Calu3 (cell line): ENCODE results near the gene RABGEF1. TPM values are rescaled to one million over a fixed set of nuclear protein-coding genes. Genes with fewer than 3 reads are reported as not detected.
A peak's percentile ranks its signal among the peaks of the same experiment; 100 is the strongest.

Source experiments
- BruUV-seq: library from RNA; stranded (reverse); fragments of 400-500 nt; replicated peaks from 2 replicates; lab custom pipeline; 2021; lab: Mats Ljungman, UMichigan
- CTCF ChIA-PET: fragments of 300-600 bp; sonication (Branson Sonifier 250); formaldehyde crosslinking; loops from one replicate; lab custom pipeline; 2022; ENCODE audit warnings: antibody characterized with exemption; lab: Charles Lee
- DNase-seq: peaks from one replicate; pipeline ENCODE4 v3.0.0; 2022
- H3K27ac Mint-ChIP-seq: one replicate; pipeline ENCODE4 v1.8.0; 2022; ENCODE audit warnings: mixed read lengths; ENCODE audit not compliant: unreplicated experiment
- H3K27me3 Mint-ChIP-seq: one replicate; pipeline ENCODE4 v1.8.0; 2022; ENCODE audit warnings: mixed read lengths; ENCODE audit not compliant: unreplicated experiment
- H3K36me3 Mint-ChIP-seq: one replicate; pipeline ENCODE4 v1.8.0; 2022; ENCODE audit warnings: mild to moderate bottlenecking, moderate library complexity, mixed read lengths; ENCODE audit not compliant: insufficient read depth, unreplicated experiment
- H3K4me1 Mint-ChIP-seq: one replicate; pipeline ENCODE4 v1.8.0; 2022; ENCODE audit warnings: mild to moderate bottlenecking, low read depth, mixed read lengths; ENCODE audit not compliant: unreplicated experiment
- H3K4me3 Mint-ChIP-seq: one replicate; pipeline ENCODE4 v1.8.0; 2022; ENCODE audit warnings: mild to moderate bottlenecking, low read depth, moderate library complexity, mixed read lengths; ENCODE audit not compliant: unreplicated experiment
- H3K9me3 Mint-ChIP-seq: one replicate; pipeline ENCODE4 v1.8.0; 2022; ENCODE audit warnings: low read depth, mixed read lengths; ENCODE audit not compliant: unreplicated experiment
- CTCF ChIP-seq: fragments of 200-600 bp; IDR thresholded peaks from one replicate; pipeline ENCODE4 v1.8.0; 2022; ENCODE audit warnings: antibody characterized with exemption; ENCODE audit not compliant: unreplicated experiment
- intact Hi-C: fragments of 100-400 bp; cut with micrococcal nuclease; formaldehyde crosslinking; loops from one replicate; pipeline ENCODE4 v1.10.0; 2022; ENCODE audit not compliant: unreplicated experiment
- total RNA-seq: library from RNA; stranded (reverse); gene quantifications from 2 replicates; pipeline ENCODE4 v1.2.3, GENCODE V29; 2022

Gene RABGEF1
- total RNA-seq, 1 experiment from 2014 or later: 12.2 TPM

- BruUV-seq: no TSS peak
- Mint-ChIP-seq H3K4me1 (no peaks in the 10 kb centered on the region), H3K9me3 (no peaks in the 10 kb centered on the region), H3K36me3 (peaks cover 28% of the 10 kb centered on the region), H3K4me3 (no peak overlapping the region), H3K27me3 (no peaks in the 10 kb centered on the region), H3K27ac (no peak overlapping the region)
- intact Hi-C loops: no loop called here
- no peak for DNase-seq
- TF ChIP-seq CTCF: no peak
- CTCF ChIA-PET: no interaction called here
Measured at GRCh38 chr7:66743920-66744319, 3.4 kb downstream of the RABGEF1 start.

- H3K9me3 Mint-ChIP-seq: no peaks in the 10 kb centered on the region
- peaks cover under 1% of the 10 kb centered on the region for H3K36me3 Mint-ChIP-seq
- TSS peak; percentile 1 for BruUV-seq
- TF ChIP-seq CTCF: no peak
- CTCF ChIA-PET: no interaction called here
- no peaks in the 10 kb centered on the region for H3K27me3 Mint-ChIP-seq
- intact Hi-C loops: no loop called here
- H3K4me1 Mint-ChIP-seq: no peaks in the 10 kb centered on the region
- no peak overlapping the region for H3K4me3 Mint-ChIP-seq
- no peak for DNase-seq
- no peak overlapping the region for H3K27ac Mint-ChIP-seq
Measured at GRCh38 chr7:66747385-66747784, 6.9 kb downstream of the RABGEF1 start.

GRCh38 chr7:66747881-66748511 is 7.5 kb downstream of the RABGEF1 start:
- no peaks in the 10 kb centered on the region for H3K36me3 Mint-ChIP-seq
- intact Hi-C loops: no loop called here
- H3K9me3 Mint-ChIP-seq: no peaks in the 10 kb centered on the region
- no peaks in the 10 kb centered on the region for H3K27me3 Mint-ChIP-seq
- no peak overlapping the region for H3K4me3 Mint-ChIP-seq
- DNase-seq: no peak
- H3K4me1 Mint-ChIP-seq: no peaks in the 10 kb centered on the region
- CTCF ChIA-PET: no interaction called here
- no TSS peak for BruUV-seq
- no peak overlapping the region for H3K27ac Mint-ChIP-seq
- TF ChIP-seq CTCF: no peak

GRCh38 chr7:66748791-66749190 is 8.3 kb downstream of the RABGEF1 start:
- Mint-ChIP-seq H3K4me1 (no peaks in the 10 kb centered on the region), H3K36me3 (no peaks in the 10 kb centered on the region), H3K27ac (no peak overlapping the region), H3K27me3 (no peaks in the 10 kb centered on the region), H3K4me3 (no peak overlapping the region), H3K9me3 (no peaks in the 10 kb centered on the region)
- intact Hi-C loops: no loop called here
- BruUV-seq: no TSS peak
- CTCF ChIA-PET: no interaction called here
- no peak for DNase-seq
- TF ChIP-seq CTCF: no peak
